Pons (tissue), 1 donor: Measurements from ENCODE around the gene GAS6.

Experiments
- DNase-seq: peaks from one replicate; pipeline ENCODE4 v3.0.0-alpha.2; 2016; ENCODE audit warnings: low spot score

GAS6 gene

GRCh38 chr13:113887700-113888201, 23.9 kb upstream of the GAS6 start:
- DNase-seq, result no peak

GRCh38 chr13:113886561-113887112, 22.8 kb upstream of the GAS6 start:
- no peak for DNase-seq

GRCh38 chr13:113884821-113885220, 20.9 kb upstream of the GAS6 start:
- DNase-seq, result no peak

GRCh38 chr13:113883921-113884804, 20.3 kb upstream of the GAS6 start:
- no peak for DNase-seq

- no peak for DNase-seq
Observed at GRCh38 chr13:113883314-113883811, 19.5 kb upstream of the GAS6 start.

GRCh38 chr13:113882716-113883115, 18.8 kb upstream of the GAS6 start:
- no peak for DNase-seq

- no peak for DNase-seq
Observed at GRCh38 chr13:113882267-113882630, 18.4 kb upstream of the GAS6 start.

- DNase-seq, result no peak
Observed at GRCh38 chr13:113881614-113882266, 17.9 kb upstream of the GAS6 start.

GRCh38 chr13:113880651-113881611, 17.1 kb upstream of the GAS6 start:
- DNase-seq, result no peak

GRCh38 chr13:113879494-113880360, 15.9 kb upstream of the GAS6 start:
- no peak for DNase-seq

GRCh38 chr13:113879017-113879416, 15.1 kb upstream of the GAS6 start:
- DNase-seq, result no peak

- no peak for DNase-seq
Observed at GRCh38 chr13:113877149-113877990, 13.5 kb upstream of the GAS6 start.

GRCh38 chr13:113876346-113877148, 12.7 kb upstream of the GAS6 start:
- DNase-seq, result no peak

- no peak for DNase-seq
Observed at GRCh38 chr13:113875837-113876281, 12.0 kb upstream of the GAS6 start.

GRCh38 chr13:113875429-113875815, 11.5 kb upstream of the GAS6 start:
- DNase-seq, result no peak

- no peak for DNase-seq
Observed at GRCh38 chr13:113874579-113875428, 10.9 kb upstream of the GAS6 start.

GRCh38 chr13:113874177-113874576, 10.3 kb upstream of the GAS6 start:
- DNase-seq, result no peak

- no peak for DNase-seq
Observed at GRCh38 chr13:113869263-113869662, 5.4 kb upstream of the GAS6 start.
